ENCODE measurements around the gene ERLEC1.
"Not testable (repeated sequence)": the region's sequence is repeated elsewhere in the genome, so short reads cannot be mapped to it uniquely, and the experiment has no call there.

Gene ERLEC1

DNA sequence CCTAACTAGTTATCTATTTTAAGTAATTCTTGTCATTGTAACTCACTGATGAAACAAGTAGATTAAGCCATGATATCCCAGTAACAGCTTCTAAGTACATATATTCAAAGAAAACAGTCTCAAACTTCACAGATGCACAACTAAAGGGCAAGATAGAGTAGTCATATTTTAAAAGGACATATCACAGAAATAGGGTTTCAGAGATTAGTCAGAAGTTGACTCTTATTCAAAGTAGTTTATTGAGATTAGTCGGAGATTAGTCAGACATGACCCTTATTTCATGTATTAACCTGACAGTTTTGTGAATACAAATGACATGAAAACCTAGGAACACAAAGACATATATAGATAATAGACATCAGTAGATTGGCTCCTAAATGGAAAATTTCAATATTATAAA is 35.1 kb upstream of the ERLEC1 start:
- TF ChIP-seq, protein P1, sequence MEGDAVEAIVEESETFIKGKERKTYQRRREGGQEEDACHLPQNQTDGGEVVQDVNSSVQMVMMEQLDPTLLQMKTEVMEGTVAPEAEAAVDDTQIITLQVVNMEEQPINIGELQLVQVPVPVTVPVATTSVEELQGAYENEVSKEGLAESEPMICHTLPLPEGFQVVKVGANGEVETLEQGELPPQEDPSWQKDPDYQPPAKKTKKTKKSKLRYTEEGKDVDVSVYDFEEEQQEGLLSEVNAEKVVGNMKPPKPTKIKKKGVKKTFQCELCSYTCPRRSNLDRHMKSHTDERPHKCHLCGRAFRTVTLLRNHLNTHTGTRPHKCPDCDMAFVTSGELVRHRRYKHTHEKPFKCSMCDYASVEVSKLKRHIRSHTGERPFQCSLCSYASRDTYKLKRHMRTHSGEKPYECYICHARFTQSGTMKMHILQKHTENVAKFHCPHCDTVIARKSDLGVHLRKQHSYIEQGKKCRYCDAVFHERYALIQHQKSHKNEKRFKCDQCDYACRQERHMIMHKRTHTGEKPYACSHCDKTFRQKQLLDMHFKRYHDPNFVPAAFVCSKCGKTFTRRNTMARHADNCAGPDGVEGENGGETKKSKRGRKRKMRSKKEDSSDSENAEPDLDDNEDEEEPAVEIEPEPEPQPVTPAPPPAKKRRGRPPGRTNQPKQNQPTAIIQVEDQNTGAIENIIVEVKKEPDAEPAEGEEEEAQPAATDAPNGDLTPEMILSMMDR (IDR thresholded peaks at IDR 0.05; ENCODE audit: control insufficient read depth, extremely low read depth, insufficient read depth) = no peak
- no peak for DNase-seq (ENCODE audit: low read depth)

DNA sequence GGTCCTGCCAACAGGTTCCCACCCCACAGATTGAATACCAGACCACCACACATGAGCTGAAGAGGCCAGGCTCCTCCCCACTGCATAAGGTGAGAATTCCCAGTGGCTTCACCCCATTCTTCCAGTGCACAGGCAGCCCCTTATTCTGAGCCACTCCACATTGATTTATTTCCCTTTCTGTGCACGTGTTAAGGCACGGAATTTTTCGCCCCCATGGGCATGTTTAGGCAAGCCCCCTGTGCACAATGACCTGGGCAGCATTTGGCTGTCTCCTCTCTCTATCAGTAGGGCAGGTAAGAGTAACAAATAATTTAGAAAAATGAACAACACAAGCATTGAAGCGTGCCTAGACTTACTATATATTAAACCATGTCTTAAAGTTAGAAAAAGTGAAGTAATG is 34.5 kb upstream of the ERLEC1 start:
- DNase-seq (ENCODE audit: low read depth) = no peak
- TF ChIP-seq, protein P1 (IDR thresholded peaks at IDR 0.05; ENCODE audit: control insufficient read depth, extremely low read depth, insufficient read depth) = no peak
- no peak overlapping the region for H3K4me3 ChIP-seq (ENCODE audit: low read depth, low read length)

More for the DNA sequence above, 35.1 kb upstream of the ERLEC1 start:
- no peak overlapping the region for H3K4me3 ChIP-seq (ENCODE audit: low read depth, low read length)

DNA sequence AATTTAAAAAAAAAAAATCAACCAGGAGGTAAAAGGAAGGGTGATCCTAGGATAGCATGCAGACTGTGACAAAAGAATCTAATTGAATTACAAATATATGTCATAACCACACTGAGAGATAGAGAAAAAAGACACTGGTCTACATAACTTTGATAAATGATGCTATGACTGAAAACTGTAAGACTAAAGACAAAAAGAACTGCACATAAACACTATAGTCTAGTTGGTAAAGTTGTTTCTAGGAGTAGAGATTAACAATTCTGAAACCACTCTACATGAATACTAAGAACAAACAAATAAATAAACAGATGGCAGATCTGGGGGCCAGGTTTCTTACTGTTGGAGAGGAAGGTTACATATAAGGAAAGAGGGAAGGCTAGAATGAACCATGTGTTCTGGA is 33.8 kb upstream of the ERLEC1 start:
- TF ChIP-seq, protein P1 (IDR thresholded peaks at IDR 0.05; ENCODE audit: control insufficient read depth, extremely low read depth, insufficient read depth) = no peak
- DNase-seq (ENCODE audit: low read depth) = no peak
- H3K4me3 ChIP-seq (ENCODE audit: low read depth, low read length) = no peak overlapping the region

DNA sequence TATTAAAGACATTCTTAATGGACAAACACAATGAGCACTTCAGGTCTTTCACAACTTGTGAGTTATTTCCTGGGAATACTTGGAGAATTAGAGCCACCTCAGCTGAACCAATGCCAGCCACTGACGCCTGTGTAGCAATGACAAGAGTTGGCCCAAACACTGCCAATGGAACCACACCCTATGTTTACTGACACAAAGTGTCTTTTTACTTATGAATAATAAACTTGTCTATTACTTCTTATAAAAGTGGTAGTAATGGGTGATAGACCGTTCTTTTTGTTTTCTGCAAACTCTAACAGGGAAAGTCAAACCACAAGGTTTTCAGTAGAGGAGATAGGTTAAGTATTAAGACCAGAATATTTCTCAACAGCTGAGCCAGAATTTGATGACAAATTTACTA is 31.7 kb upstream of the ERLEC1 start:
- no peak for DNase-seq (ENCODE audit: low read depth)
- TF ChIP-seq, protein P1 (IDR thresholded peaks at IDR 0.05; ENCODE audit: control insufficient read depth, extremely low read depth, insufficient read depth) = no peak

DNA sequence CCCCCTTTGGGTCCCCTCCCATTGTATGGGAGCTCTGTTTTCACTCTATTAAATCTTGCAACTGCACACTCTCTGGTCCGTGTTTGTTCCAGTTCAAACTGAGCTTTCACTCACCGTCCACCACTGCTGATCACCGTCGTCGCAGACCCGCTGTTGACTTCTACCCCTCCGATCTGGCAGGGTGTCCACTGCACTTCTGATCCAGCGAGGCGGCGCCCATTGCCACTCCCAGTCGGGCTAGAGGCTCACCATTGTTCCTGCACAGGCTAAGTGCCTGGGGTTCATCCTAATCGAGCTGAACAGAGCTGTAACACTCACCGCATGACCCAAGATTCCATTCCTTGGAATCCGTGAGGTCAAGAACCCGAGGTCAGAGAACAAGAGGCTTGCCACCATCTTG is 30.2 kb upstream of the ERLEC1 start:
- H3K4me3 ChIP-seq (ENCODE audit: low read depth, low read length) = no peak overlapping the region
- DNase-seq (ENCODE audit: low read depth) = no peak
- TF ChIP-seq, protein P1 (IDR thresholded peaks at IDR 0.05; ENCODE audit: control insufficient read depth, extremely low read depth, insufficient read depth) = no peak

More for the DNA sequence above, 31.7 kb upstream of the ERLEC1 start:
- H3K4me3 ChIP-seq (ENCODE audit: low read depth, low read length) = no peak overlapping the region

DNA sequence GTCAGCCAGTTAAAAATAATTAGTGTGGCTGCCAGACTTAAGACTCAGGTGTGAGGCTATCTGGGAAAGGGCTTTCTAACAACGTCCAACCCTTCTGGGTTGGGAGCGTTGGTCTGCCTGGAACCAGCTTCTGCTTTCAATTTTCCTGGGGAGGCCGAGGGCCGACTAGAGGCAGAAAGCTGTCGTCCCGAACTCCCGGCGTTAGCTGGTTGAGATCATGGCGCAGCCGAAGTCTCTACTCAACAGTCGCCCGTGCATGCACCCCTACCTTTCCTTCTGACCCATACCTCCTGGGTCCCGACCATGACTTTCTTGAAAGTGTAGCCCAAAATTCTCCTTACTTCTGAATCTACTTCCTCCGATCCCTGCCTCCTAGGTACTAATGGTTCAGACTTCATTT is 29.6 kb upstream of the ERLEC1 start:
- not testable (repeated sequence) for H3K4me3 ChIP-seq (ENCODE audit: low read depth, low read length); DNase-seq (ENCODE audit: low read depth)

DNA sequence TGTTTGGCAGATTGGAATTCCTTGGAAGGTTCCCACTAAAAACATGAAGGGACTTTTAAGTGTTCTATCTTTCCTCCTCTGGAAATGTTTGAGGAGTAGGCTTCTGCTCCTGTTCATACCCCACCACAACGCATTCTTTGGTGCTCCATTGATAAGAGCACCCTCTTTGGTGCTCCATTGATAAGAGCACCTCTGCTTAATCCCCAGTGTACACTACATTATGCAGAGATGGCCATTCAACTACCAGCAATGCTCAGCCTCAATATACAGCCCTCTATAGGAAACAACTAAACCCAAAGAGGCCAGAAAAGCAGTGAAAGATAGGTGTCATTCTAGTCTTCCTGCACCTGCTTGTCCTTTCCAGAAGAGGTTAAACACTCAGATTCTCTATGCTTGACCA is 21.1 kb upstream of the ERLEC1 start:
- DNase-seq (ENCODE audit: low read depth) = no peak
- TF ChIP-seq, protein P1 (IDR thresholded peaks at IDR 0.05; ENCODE audit: control insufficient read depth, extremely low read depth, insufficient read depth) = no peak
- no peak overlapping the region for H3K4me3 ChIP-seq (ENCODE audit: low read depth, low read length)

Data from LNCaP clone FGC (cell line).